ENCODE data around the gene ADAMTS17. TPM values are rescaled to one million over a fixed set of nuclear protein-coding genes. Genes with fewer than 3 reads are reported as not detected.

The ADAMTS17 gene
- total and polyA plus RNA-seq, 3 donors from 2014 or later, result 6.8 to 17.8 (median 12.4) TPM

GRCh38 chr15:100311154-100311625 lies 30.6 kb downstream of the ADAMTS17 start:
- intact Hi-C loops (cut with DNase I; ENCODE audit: low total_unique reads), result no loop called here
- Histone ChIP-seq H3K4me1 (peaks cover 6% of the 10 kb centered on the region), H3K27me3 (no peaks in the 10 kb centered on the region), H3K27ac (no peak overlapping the region), H3K36me3 (ENCODE audit: low read depth, missing control alignments) (no peaks in the 10 kb centered on the region), H3K9me3 (no peaks in the 10 kb centered on the region), H3K4me3 (no peak overlapping the region)
- WGBS, 2 donors, result 55 to 82% methylated on average over 15 of the region's 15 CpGs
- DNase-seq, result peak; percentile 41
- TF ChIP-seq CTCF (IDR thresholded peaks at IDR 0.05) (no peak), POLR2A (IDR thresholded peaks at IDR 0.05) (no peak)

DNA sequence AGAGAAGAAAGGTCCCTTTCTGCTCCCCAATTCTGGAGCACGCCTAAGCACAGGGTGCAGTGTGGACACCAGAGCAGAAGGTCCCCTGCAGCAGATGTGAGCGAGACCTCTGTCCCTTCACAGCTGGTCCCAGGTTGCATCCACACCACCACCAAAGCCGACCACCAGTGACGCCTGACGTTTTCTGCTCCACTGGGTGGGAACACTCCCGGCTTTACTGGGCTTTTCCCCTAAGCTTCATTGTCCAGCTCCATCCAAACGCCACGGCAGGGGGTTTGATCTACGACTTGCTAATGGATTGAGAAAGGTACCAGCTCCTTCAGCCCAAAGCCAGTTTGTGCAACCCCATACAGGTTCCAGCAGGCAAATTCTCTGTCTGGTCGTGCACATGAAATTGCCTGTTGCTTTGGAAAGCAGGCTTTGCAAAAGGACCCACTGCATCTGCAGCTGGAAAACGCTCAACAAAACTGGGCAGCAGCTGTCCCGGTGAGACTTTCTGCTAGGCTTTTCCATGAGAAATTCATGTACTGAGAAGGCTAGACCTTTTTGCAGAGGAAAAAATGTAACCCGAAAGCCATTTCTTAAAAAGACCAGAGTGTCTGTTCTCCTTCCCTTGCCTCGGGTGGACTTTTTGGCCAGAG lies 31.1 kb downstream of the ADAMTS17 start:
- H3K27ac ChIP-seq, result no peak overlapping the region
- H3K9me3 ChIP-seq, result no peaks in the 10 kb centered on the region
- H3K4me3 ChIP-seq, result no peak overlapping the region
- whole genome bisulfite sequencing, 2 donors, result 57 to 59% methylated on average over 11 to 14 of the region's 14 CpGs
- H3K27me3 ChIP-seq, result no peaks in the 10 kb centered on the region
- DNase-seq, result no peak
- peaks cover 6% of the 10 kb centered on the region for H3K4me1 ChIP-seq
- no peaks in the 10 kb centered on the region for H3K36me3 ChIP-seq (ENCODE audit: low read depth, missing control alignments)
- TF ChIP-seq CTCF (IDR thresholded peaks at IDR 0.05), result no peak
- no peak for TF ChIP-seq POLR2A (IDR thresholded peaks at IDR 0.05)
- intact Hi-C loops (cut with DNase I; ENCODE audit: low total_unique reads), result no loop called here

DNA sequence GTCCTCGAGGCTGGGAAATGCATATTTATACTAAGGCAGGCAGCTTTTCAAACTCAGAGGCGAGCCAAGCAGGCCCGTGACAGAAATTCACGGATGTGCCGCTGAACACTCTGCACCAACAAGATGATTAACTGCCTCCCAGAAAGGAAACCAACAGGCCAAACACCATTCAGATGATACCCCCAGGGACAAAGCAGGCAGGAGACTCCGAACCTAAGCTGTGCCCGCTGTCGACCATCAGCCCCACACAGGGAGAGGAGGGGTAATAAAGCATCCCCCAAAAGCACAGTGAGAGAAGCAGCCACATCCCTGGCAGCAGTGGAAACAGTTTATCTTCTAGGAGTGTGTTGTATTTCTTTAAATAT lies 31.8 kb downstream of the ADAMTS17 start:
- H3K4me1 ChIP-seq, result peaks cover 6% of the 10 kb centered on the region
- intact Hi-C loops (cut with DNase I; ENCODE audit: low total_unique reads), result no loop called here

GRCh38 chr15:100309109-100310040 lies 32.4 kb downstream of the ADAMTS17 start:
- Histone ChIP-seq H3K9me3 (no peaks in the 10 kb centered on the region), H3K27me3 (no peaks in the 10 kb centered on the region), H3K4me3 (no peak overlapping the region), H3K36me3 (ENCODE audit: low read depth, missing control alignments) (no peaks in the 10 kb centered on the region), H3K4me1 (peaks cover 6% of the 10 kb centered on the region), H3K27ac (no peak overlapping the region)
- intact Hi-C loops (cut with DNase I; ENCODE audit: low total_unique reads), result no loop called here
- no peak for DNase-seq
- WGBS, 2 donors, result 86 to 90% methylated on average over 21 to 25 of the region's 25 CpGs
- TF ChIP-seq CTCF (IDR thresholded peaks at IDR 0.05), result no peak

More for the DNA sequence above, 31.8 kb downstream of the ADAMTS17 start:
- no peak for DNase-seq
- Histone ChIP-seq H3K27ac (no peak overlapping the region), H3K27me3 (no peaks in the 10 kb centered on the region), H3K4me3 (no peak overlapping the region), H3K9me3 (no peaks in the 10 kb centered on the region), H3K36me3 (ENCODE audit: low read depth, missing control alignments) (no peaks in the 10 kb centered on the region)
- 38 to 45% methylated on average over 3 to 7 of the region's 8 CpGs for WGBS, 2 donors
- TF ChIP-seq CTCF (IDR thresholded peaks at IDR 0.05) (no peak), POLR2A (IDR thresholded peaks at IDR 0.05) (no peak)

Data from testis (tissue), 3 donors.